CD14-positive monocyte (primary cell): ENCODE measurements around the gene LSP1. TPM values are rescaled to one million over a fixed set of nuclear protein-coding genes. Genes with fewer than 3 reads are reported as not detected.

Experiments
- DNase-seq, 3 donors: peaks; one replicate each; pipeline ENCODE4 v3.0.0-alpha.2; 2011 to 2022
- H2AFZ ChIP-seq: 2 replicates; pipeline ENCODE4 v1.6.0; 2012; ENCODE audit warnings: mild to moderate bottlenecking, low read depth, low read length, inconsistent platforms; ENCODE audit not compliant: insufficient read depth, poor library complexity, severe bottlenecking
- H3K27ac ChIP-seq, 2 donors: 1 replicate in 1 of 2; 2 replicates in 1 of 2; pipeline ENCODE4 v1.5.1; 2012 to 2013; ENCODE audit warnings: low read length in 2 of 2, control low read depth in 1 of 2, inconsistent platforms in 1 of 2, low read depth in 1 of 2, mild to moderate bottlenecking in 1 of 2
- H3K27me3 ChIP-seq, 2 donors: one replicate each; pipeline versions ENCODE4 v1.6.0 to v1.6.1; 2011 to 2013; ENCODE audit warnings: low read length in 2 of 2; ENCODE audit not compliant: control insufficient read depth in 2 of 2, insufficient read depth in 2 of 2
- H3K36me3 ChIP-seq, 2 donors: replicated peaks in 1 of 2; 1 replicate in 1 of 2; 2 replicates in 1 of 2; pipeline versions ENCODE4 v1.5.1 to v1.6.1; 2012 to 2013; ENCODE audit warnings: low read length in 2 of 2, control low read depth in 1 of 2, inconsistent platforms in 1 of 2, mild to moderate bottlenecking in 1 of 2; ENCODE audit not compliant: insufficient read depth in 2 of 2, control insufficient read depth in 1 of 2
- H3K4me1 ChIP-seq, 2 donors: 1 replicate in 1 of 2; 2 replicates in 1 of 2; pipeline versions ENCODE4 v1.5.1 to v1.6.1; 2012 to 2013; ENCODE audit warnings: low read length in 2 of 2, control low read depth in 1 of 2, inconsistent platforms in 1 of 2, mild to moderate bottlenecking in 1 of 2, moderate library complexity in 1 of 2; ENCODE audit not compliant: insufficient read depth in 2 of 2, control insufficient read depth in 1 of 2
- H3K4me2 ChIP-seq: replicated peaks from 2 replicates; pipeline ENCODE3; 2012; ENCODE audit warnings: low read length, moderate library complexity, mild to moderate bottlenecking; ENCODE audit not compliant: poor library complexity, severe bottlenecking; ENCODE audit errors: extremely low read depth
- H3K4me3 ChIP-seq, 3 experiments: fragments of 200-600 bp in 1 of 3; sonication (generic) in 1 of 3; replicated peaks in 1 of 3; 1 replicate in 2 of 3; 2 replicates in 1 of 3; pipeline ENCODE4 v1.5.1; 2011 to 2013; ENCODE audit warnings: low read length in 3 of 3, mild to moderate bottlenecking in 3 of 3, control low read depth in 2 of 3, low read depth in 2 of 3, inconsistent platforms in 1 of 3, moderate library complexity in 1 of 3
- H3K79me2 ChIP-seq: 2 replicates; pipeline ENCODE4 v1.6.0; 2012; ENCODE audit warnings: mild to moderate bottlenecking, control low read depth, inconsistent platforms, low read length, moderate library complexity; ENCODE audit not compliant: insufficient read depth
- H3K9ac ChIP-seq: 2 replicates; pipeline ENCODE4 v1.6.0; 2017; ENCODE audit warnings: low read length, mild to moderate bottlenecking; ENCODE audit not compliant: insufficient read depth, poor library complexity, severe bottlenecking
- H3K9me3 ChIP-seq, 2 donors: replicated peaks in 1 of 2; 1 replicate in 1 of 2; 2 replicates in 1 of 2; pipeline versions ENCODE4 v1.5.1 to v1.6.1; 2012 to 2013; ENCODE audit warnings: low read length in 2 of 2, control low read depth in 1 of 2; ENCODE audit not compliant: control insufficient read depth in 1 of 2, insufficient read depth in 1 of 2
- H4K20me1 ChIP-seq: 2 replicates; pipeline ENCODE4 v1.6.0; 2012; ENCODE audit warnings: mild to moderate bottlenecking, low read length, control low read depth, moderate library complexity; ENCODE audit not compliant: insufficient read depth
- H3K27ac Mint-ChIP-seq, 7 donors: one replicate each; pipeline ENCODE4 v1.8.0; 2020; ENCODE audit warnings: mild to moderate bottlenecking in 7 of 7, mixed read lengths in 7 of 7, moderate library complexity in 6 of 7, inconsistent platforms in 2 of 7
- H3K27me3 Mint-ChIP-seq, 3 donors: one replicate each; pipeline ENCODE4 v1.8.0; 2021 to 2022; ENCODE audit warnings: low read depth in 3 of 3, mild to moderate bottlenecking in 3 of 3, mixed read lengths in 3 of 3, moderate library complexity in 3 of 3, inconsistent platforms in 1 of 3
- H3K36me3 Mint-ChIP-seq, 2 donors: one replicate each; pipeline ENCODE4 v1.8.0; 2020; ENCODE audit warnings: mixed read lengths in 2 of 2, inconsistent platforms in 1 of 2, mild to moderate bottlenecking in 1 of 2
- H3K4me1 Mint-ChIP-seq: one replicate; pipeline ENCODE4 v1.8.0; 2020; ENCODE audit warnings: mild to moderate bottlenecking, mixed read lengths
- H3K4me3 Mint-ChIP-seq, 2 donors: one replicate each; pipeline ENCODE4 v1.8.0; 2020; ENCODE audit warnings: mild to moderate bottlenecking in 2 of 2, mixed read lengths in 2 of 2, moderate library complexity in 1 of 2
- H3K9me3 Mint-ChIP-seq, 7 donors: one replicate each; pipeline ENCODE4 v1.8.0; 2020 to 2022; ENCODE audit warnings: mixed read lengths in 7 of 7, mild to moderate bottlenecking in 6 of 7, moderate library complexity in 6 of 7, inconsistent platforms in 2 of 7
- WGBS: methylation state at CpG from one replicate; pipeline ENCODE4 v1.1.5; 2013; ENCODE audit warnings: missing lambda C conversion rate; ENCODE audit not compliant: insufficient coverage; 5-methylcytosine and 5-hydroxymethylcytosine counted together
- intact Hi-C, 2 donors: fragments of 100-400 bp; cut with micrococcal nuclease; formaldehyde crosslinking; loops; one replicate each; pipeline versions ENCODE4 v1.15.0 to v1.15.1; 2023
- polyA plus RNA-seq, 3 donors: library from polyadenylated mRNA; depleted of rRNA in 1 of 3; unstranded in 2 of 3; stranded (reverse) in 1 of 3; fragments of 300-500 nt in 2 of 3; fragments of >200 nt in 1 of 3; fragmentation: Illumina TruSeq in 2 of 3; gene quantifications; 1 replicate in 2 of 3; 2 replicates in 1 of 3; pipeline ENCODE4 v1.2.3, GENCODE V29; 2012 to 2021
- TF ChIP-seq, protein P1 (sequence below): fragments of 200-600 bp; IDR thresholded peaks from one replicate; pipeline ENCODE4 v1.8.0; 2022; ENCODE audit warnings: antibody characterized with exemption, mild to moderate bottlenecking

Gene LSP1
- polyA plus RNA-seq, 3 donors = 387 to 646 (median 542) TPM

DNA sequence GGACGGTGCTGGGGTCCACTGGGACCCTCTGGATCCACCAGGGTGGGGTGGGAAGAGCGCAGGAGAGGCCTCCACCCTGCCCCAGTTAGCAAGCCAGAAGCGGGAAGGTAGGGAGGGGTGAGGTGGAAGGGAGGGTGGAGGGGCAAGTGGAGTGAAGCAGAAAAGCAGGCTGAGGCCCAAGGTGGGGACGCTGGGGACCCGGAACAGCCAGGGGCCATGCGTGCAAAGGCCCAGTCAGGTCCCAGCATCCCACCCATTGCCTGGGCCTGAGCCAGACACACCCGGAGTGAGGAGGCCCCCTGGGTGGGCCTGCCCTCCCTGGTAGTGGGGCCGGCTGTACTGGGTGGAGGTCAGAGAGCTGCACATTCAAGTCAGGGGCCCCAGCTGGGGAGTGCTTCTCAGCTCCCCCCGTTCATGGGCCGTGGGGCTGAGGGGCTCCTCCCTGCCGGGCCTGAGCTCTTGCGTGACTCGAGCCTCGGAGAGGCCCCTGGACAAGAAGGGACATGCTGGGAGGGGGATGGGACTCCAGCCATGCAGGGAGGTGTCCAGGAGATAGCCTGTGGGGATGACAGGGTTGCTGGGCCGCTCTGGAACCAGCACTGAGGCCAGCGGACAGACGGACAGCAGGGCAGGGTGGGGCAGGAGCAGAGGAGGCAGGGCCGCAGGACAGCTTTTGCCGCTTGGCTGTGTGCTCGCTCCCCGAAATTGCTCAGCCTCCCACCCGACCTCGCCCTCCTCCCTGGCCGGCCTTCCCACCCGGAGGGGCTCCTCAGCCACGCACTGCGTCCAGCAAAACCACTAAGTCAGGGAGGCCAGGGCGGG, 74.4 kb downstream of the LSP1 start:
- Histone ChIP-seq H4K20me1 (no peaks in the 10 kb centered on the region), H3K36me3 (no peaks in the 10 kb centered on the region), H3K9me3 (no peaks in the 10 kb centered on the region), H3K27ac (no peak overlapping the region), H3K4me2 (no peak overlapping the region), H2AFZ (no peak overlapping the region), H3K9ac (no peak overlapping the region), H3K4me1 (peaks cover 9 to 21% of the 10 kb centered on the region in 2 donors), H3K27me3 (peaks cover 0 to 4% of the 10 kb centered on the region in 2 donors), H3K79me2 (no peaks in the 10 kb centered on the region), H3K4me3 (no peak overlapping the region)
- H3K9me3 Mint-ChIP-seq = peaks cover 0 to 2% (median 0%) of the 10 kb centered on the region in 7 donors
- 72% methylated on average over 26 of the region's 28 CpGs for WGBS
- H3K4me1 Mint-ChIP-seq = peaks cover 17% of the 10 kb centered on the region
- TF ChIP-seq, protein P1, sequence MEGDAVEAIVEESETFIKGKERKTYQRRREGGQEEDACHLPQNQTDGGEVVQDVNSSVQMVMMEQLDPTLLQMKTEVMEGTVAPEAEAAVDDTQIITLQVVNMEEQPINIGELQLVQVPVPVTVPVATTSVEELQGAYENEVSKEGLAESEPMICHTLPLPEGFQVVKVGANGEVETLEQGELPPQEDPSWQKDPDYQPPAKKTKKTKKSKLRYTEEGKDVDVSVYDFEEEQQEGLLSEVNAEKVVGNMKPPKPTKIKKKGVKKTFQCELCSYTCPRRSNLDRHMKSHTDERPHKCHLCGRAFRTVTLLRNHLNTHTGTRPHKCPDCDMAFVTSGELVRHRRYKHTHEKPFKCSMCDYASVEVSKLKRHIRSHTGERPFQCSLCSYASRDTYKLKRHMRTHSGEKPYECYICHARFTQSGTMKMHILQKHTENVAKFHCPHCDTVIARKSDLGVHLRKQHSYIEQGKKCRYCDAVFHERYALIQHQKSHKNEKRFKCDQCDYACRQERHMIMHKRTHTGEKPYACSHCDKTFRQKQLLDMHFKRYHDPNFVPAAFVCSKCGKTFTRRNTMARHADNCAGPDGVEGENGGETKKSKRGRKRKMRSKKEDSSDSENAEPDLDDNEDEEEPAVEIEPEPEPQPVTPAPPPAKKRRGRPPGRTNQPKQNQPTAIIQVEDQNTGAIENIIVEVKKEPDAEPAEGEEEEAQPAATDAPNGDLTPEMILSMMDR = no peak
- DNase-seq = no peak
- no peaks in the 10 kb centered on the region for H3K36me3 Mint-ChIP-seq
- H3K4me3 Mint-ChIP-seq = no peak overlapping the region
- intact Hi-C loops = loop anchor here in 1 of 2 donors (10.0 kb wide), 1 partner anchor 228 kb away; no protein-coding TSS in a partner anchor
- H3K27ac Mint-ChIP-seq = peak overlapping the region in 1 of 7 donors; percentile 85
- H3K27me3 Mint-ChIP-seq = peaks cover 11 to 27% (median 12%) of the 10 kb centered on the region in 3 donors

DNA sequence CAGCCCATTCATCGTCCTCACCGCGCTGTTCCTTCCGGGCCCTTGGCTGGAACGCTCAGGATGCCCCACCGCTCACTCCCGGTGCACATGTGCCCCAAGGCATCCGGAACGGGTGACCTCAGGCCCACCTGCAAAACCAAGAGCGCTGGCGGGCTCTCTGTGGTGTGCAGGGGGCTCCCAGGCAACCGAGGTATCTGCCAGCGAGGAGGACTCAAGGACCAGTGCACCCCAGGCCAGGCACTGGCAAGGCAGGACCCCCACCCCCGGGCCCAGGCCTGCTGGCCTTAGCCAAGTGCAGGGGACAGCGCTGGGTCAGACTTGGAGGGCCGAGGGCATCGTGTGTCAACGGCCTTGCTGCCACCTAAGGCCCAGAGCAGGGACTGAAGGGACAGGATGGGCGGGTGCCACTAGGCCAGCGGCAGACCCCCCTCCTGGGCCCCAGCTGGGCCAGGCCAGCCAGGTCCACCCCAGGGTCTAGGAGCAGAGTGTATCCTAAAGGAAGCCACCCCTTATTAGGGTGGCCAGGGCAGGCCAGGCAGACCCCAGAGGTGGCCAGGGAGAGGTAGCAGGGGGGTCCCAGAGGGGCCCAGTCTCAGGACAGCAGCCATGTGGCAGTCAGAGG, 75.1 kb downstream of the LSP1 start:
- no peaks in the 10 kb centered on the region for H3K36me3 ChIP-seq

More for the DNA sequence above, 75.1 kb downstream of the LSP1 start:
- TF ChIP-seq, protein P1 = no peak
- Mint-ChIP-seq H3K4me1 (peaks cover 20% of the 10 kb centered on the region), H3K27ac (no peak overlapping the region), H3K9me3 (peaks cover 0 to 2% (median 0%) of the 10 kb centered on the region in 7 donors), H3K4me3 (no peak overlapping the region), H3K27me3 (peaks cover 11 to 33% (median 12%) of the 10 kb centered on the region in 3 donors), H3K36me3 (no peaks in the 10 kb centered on the region)
- intact Hi-C loops = loop anchor here in 1 of 2 donors (10.0 kb wide), 1 partner anchor 227 kb away; no protein-coding TSS in a partner anchor
- peaks cover 9 to 21% of the 10 kb centered on the region in 2 donors for H3K4me1 ChIP-seq
- H3K4me3 ChIP-seq = no peak overlapping the region
- no peaks in the 10 kb centered on the region for H3K79me2 ChIP-seq
- H3K27me3 ChIP-seq = peaks cover 0 to 4% of the 10 kb centered on the region in 2 donors
- H4K20me1 ChIP-seq = no peaks in the 10 kb centered on the region
- no peak overlapping the region for H3K9ac ChIP-seq
- H3K4me2 ChIP-seq = no peak overlapping the region
- no peak overlapping the region for H2AFZ ChIP-seq
- no peaks in the 10 kb centered on the region for H3K9me3 ChIP-seq
- DNase-seq = no peak
- H3K27ac ChIP-seq = no peak overlapping the region
- 63% methylated on average over 19 of the region's 20 CpGs for WGBS
